ENCODE measurements around the gene CTDSPL. TPM values are rescaled to one million over a fixed set of nuclear protein-coding genes. Genes with fewer than 3 reads are reported as not detected.
A peak's percentile ranks its signal among the peaks of the same experiment; 100 is the strongest.
"Not testable (repeated sequence)": the region's sequence is repeated elsewhere in the genome, so short reads cannot be mapped to it uniquely, and the experiment has no call there.

CTDSPL gene
- total RNA-seq, 1 donor from 2014 or later: 43.4 TPM

GRCh38 chr3:38018296-38019266, 156.9 kb downstream of the CTDSPL start:
- DNase-seq (ENCODE audit: low read depth): no peak

GRCh38 chr3:38019658-38020341, 158.1 kb downstream of the CTDSPL start:
- DNase-seq (ENCODE audit: low read depth): no peak

- DNase-seq (ENCODE audit: low read depth): no peak
Observed at GRCh38 chr3:38020342-38020726, 158.7 kb downstream of the CTDSPL start.

GRCh38 chr3:38021196-38021595, 159.5 kb downstream of the CTDSPL start:
- no peak for DNase-seq (ENCODE audit: low read depth)

- DNase-seq (ENCODE audit: low read depth): no peak
Observed at GRCh38 chr3:38022301-38022700, 160.6 kb downstream of the CTDSPL start.

GRCh38 chr3:38022896-38023709, 161.4 kb downstream of the CTDSPL start:
- no peak for DNase-seq (ENCODE audit: low read depth)

GRCh38 chr3:38026856-38027255, 165.2 kb downstream of the CTDSPL start:
- DNase-seq (ENCODE audit: low read depth): no peak

GRCh38 chr3:38027466-38028465, 166.1 kb downstream of the CTDSPL start:
- no peak for DNase-seq (ENCODE audit: low read depth)

- DNase-seq (ENCODE audit: low read depth): no peak
Observed at GRCh38 chr3:38028621-38029361, 167.1 kb downstream of the CTDSPL start.

- DNase-seq (ENCODE audit: low read depth): no peak
Observed at GRCh38 chr3:38029400-38030125, 167.9 kb downstream of the CTDSPL start, which contains the start of gene PLCD1. Gene PLCD1 (minus strand): TSS chr3:38029642. CDS start chr3:38029539, 103 bp downstream.

GRCh38 chr3:38030126-38031021, 168.7 kb downstream of the CTDSPL start:
- no peak for DNase-seq (ENCODE audit: low read depth)

GRCh38 chr3:38031022-38031994, 169.6 kb downstream of the CTDSPL start:
- peak; percentile 77 for DNase-seq (ENCODE audit: low read depth)

- DNase-seq (ENCODE audit: low read depth): no peak
Observed at GRCh38 chr3:38032328-38032865, 170.7 kb downstream of the CTDSPL start.

- not testable (repeated sequence) for DNase-seq (ENCODE audit: low read depth)
Observed at GRCh38 chr3:38033586-38033985, 171.9 kb downstream of the CTDSPL start.

Measured in renal cortical epithelial cell (primary cell).